Nephron progenitor cell (in vitro differentiated cells): Measurements from ENCODE around the gene GPN3.
"Not testable (repeated sequence)": the region's sequence is repeated elsewhere in the genome, so short reads cannot be mapped to it uniquely, and the experiment has no call there.

Experiments used
- DNase-seq: peaks from one replicate; pipeline ENCODE4 v3.0.0; 2021
- H3K27ac Mint-ChIP-seq: 2 replicates; pipeline ENCODE4 v1.8.0; 2021; ENCODE audit warnings: mild to moderate bottlenecking, moderate library complexity, mixed read lengths
- H3K27me3 Mint-ChIP-seq: 2 replicates; pipeline ENCODE4 v1.8.0; 2021; ENCODE audit warnings: mild to moderate bottlenecking, low read depth, mixed read lengths; ENCODE audit not compliant: poor library complexity
- H3K36me3 Mint-ChIP-seq: 2 replicates; pipeline ENCODE4 v1.8.0; 2021; ENCODE audit warnings: low read depth, mixed read lengths
- H3K4me1 Mint-ChIP-seq: 2 replicates; pipeline ENCODE4 v1.8.0; 2021; ENCODE audit warnings: mixed read lengths
- H3K4me3 Mint-ChIP-seq: 2 replicates; pipeline ENCODE4 v1.8.0; 2021; ENCODE audit warnings: mild to moderate bottlenecking, moderate library complexity, mixed read lengths
- H3K9me3 Mint-ChIP-seq: 2 replicates; pipeline ENCODE4 v1.8.0; 2021; ENCODE audit warnings: mild to moderate bottlenecking, moderate library complexity, mixed read lengths
- TF ChIP-seq, protein P1 (sequence below): fragments of 200-600 bp; sonication (generic); IDR thresholded peaks from 2 replicates; pipeline ENCODE4 v1.5.0; 2021; ENCODE audit warnings: antibody characterized with exemption

Gene GPN3

DNA sequence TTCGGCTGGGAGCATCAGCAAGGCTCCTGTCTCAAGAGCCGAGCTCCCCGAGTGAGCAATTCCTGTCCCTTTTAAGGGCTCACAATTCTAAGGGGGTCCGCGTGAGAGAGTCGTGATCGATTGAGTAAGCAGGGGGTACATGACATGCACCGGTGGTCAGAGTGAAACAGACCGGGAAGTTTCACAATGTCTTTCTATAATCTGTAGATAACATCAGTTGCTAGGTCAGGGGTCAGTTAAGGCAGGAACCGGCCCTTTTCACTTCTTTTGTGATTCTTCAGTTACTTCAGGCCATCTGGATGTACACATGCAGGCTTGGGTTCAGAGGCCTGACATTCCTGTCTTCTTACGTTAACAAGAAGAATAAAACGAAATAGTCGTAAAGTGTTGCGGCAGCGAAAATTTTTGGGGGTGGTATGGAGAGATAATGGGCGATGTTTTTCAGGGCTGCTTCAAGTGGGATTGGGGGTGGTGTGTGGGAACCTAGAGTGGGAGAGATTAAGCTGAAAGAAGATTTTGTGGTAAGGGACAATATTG lies 62.9 kb downstream of the GPN3 start:
- H3K27me3 Mint-ChIP-seq, H3K4me3 Mint-ChIP-seq, H3K27ac Mint-ChIP-seq, DNase-seq, H3K9me3 Mint-ChIP-seq: not testable (repeated sequence)
- peaks cover 14% of the 10 kb centered on the region for H3K36me3 Mint-ChIP-seq
- H3K4me1 Mint-ChIP-seq, result peaks cover 22% of the 10 kb centered on the region

DNA sequence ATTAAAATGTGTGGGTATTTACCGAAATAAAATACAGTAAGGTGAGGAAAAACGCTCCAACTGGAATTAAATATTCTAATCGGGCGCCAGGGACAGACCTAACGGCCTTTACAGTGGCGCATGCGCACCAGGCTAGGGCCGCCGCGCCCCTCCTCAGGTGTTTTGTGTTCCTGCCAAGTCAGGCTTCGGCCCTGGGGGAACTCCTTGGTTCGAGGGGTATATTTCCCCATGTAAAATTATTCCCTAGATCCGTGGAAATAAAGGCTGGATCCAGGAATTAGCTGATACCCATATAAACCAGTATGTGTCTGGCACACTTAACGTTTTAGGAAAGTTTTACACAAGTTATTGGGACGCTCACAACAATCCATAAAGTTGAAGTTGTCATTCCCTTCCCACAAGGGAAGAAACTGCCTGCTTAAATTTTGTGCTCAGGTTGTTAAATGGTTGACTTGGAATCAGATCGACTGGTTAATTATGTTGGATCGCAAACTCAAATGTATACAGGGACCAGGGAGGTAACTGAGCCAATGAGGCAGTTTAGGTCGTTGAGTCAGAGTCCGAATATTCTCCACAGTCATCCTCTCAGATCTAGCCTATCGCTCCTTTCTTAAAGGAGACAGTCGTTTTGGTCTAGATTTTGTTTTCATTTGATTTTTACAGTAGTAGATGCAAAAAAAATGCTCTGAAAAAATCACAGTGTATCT lies 63.9 kb downstream of the GPN3 start:
- H3K27me3 Mint-ChIP-seq, result no peaks in the 10 kb centered on the region
- no peaks in the 10 kb centered on the region for H3K9me3 Mint-ChIP-seq
- H3K36me3 Mint-ChIP-seq, result peaks cover 23% of the 10 kb centered on the region
- H3K27ac Mint-ChIP-seq, result peak overlapping the region; percentile 100
- TF ChIP-seq, protein P1, sequence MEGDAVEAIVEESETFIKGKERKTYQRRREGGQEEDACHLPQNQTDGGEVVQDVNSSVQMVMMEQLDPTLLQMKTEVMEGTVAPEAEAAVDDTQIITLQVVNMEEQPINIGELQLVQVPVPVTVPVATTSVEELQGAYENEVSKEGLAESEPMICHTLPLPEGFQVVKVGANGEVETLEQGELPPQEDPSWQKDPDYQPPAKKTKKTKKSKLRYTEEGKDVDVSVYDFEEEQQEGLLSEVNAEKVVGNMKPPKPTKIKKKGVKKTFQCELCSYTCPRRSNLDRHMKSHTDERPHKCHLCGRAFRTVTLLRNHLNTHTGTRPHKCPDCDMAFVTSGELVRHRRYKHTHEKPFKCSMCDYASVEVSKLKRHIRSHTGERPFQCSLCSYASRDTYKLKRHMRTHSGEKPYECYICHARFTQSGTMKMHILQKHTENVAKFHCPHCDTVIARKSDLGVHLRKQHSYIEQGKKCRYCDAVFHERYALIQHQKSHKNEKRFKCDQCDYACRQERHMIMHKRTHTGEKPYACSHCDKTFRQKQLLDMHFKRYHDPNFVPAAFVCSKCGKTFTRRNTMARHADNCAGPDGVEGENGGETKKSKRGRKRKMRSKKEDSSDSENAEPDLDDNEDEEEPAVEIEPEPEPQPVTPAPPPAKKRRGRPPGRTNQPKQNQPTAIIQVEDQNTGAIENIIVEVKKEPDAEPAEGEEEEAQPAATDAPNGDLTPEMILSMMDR, result no peak
- peak; percentile 72 for DNase-seq
- H3K4me3 Mint-ChIP-seq, result peak overlapping the region; percentile 99
- H3K4me1 Mint-ChIP-seq, result peaks cover 25% of the 10 kb centered on the region

DNA sequence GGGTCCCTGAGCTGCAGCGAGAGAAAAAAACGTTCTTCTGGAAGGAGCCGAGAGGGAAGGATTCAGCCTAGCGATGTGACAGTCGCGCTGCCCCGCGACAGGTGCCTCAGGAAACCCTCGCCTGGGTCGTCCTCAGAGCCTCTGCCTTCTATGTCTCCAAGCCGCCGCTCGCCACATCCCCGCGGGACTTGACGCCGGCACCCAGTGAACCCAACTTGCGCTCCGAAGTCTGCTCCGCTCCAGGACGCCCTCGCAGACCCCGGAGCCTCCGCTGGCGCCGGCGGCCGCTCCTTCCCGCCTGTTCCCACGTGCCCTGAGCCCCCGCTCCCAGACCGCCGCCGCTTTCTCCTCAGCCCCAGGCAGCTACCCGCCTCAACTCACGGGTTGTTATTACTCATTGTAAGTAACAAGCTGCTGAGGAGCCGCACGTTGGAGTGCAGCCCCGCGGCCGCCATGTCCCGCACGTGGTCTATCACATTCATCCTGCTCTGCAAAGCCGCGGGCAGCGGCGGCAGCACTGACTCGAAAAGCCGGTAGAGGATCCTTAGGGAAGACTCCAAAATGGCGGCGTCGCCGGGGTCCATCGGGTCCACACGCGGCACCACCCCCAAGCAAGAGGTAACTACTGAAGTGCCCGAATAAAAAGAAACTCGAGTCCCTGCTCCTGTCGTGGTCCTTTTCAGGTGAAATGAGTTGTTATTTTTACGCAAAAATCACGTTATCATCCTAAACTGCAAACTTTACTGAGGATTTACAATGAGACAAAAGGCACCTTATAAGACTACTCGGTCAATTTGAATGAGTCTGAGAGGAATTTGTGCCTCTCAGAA lies 64.7 kb downstream of the GPN3 start, which contains the start of gene ANAPC7:
Gene ANAPC7, minus strand, starts transcription at position 563 of the 830 bp plus-strand sequence. Its CDS starts 81 bp downstream, at position 482.
- H3K4me1 Mint-ChIP-seq, result peaks cover 25% of the 10 kb centered on the region
- H3K36me3 Mint-ChIP-seq, result peaks cover 29% of the 10 kb centered on the region
- no peaks in the 10 kb centered on the region for H3K27me3 Mint-ChIP-seq
- TF ChIP-seq, protein P1, result no peak
- peak; percentile 90 for DNase-seq
- H3K27ac Mint-ChIP-seq, result peak within 1 kb of the TSS; percentile 100
- H3K4me3 Mint-ChIP-seq, result peak within 1 kb of the TSS; percentile 99
- no peaks in the 10 kb centered on the region for H3K9me3 Mint-ChIP-seq
